NT2/D1 (cell line): ENCODE measurements around the gene TMEM203.

Source experiments
- SUZ12 ChIP-seq: IDR thresholded peaks from 2 replicates; pipeline ENCODE4 v1.6.1; 2011; ENCODE audit not compliant: insufficient read length, insufficient read depth; ENCODE audit errors: extremely low read depth
- YY1 ChIP-seq: IDR thresholded peaks from 2 replicates; pipeline ENCODE4 v1.6.1; 2011; ENCODE audit not compliant: insufficient read length, insufficient read depth
- ZNF274 ChIP-seq: IDR thresholded peaks from 2 replicates; pipeline ENCODE4 v1.6.1; 2011; ENCODE audit warnings: mild to moderate bottlenecking, low read depth, low read length

GRCh38 chr9:137199411-137200121, 5.9 kb downstream of the TMEM203 start:
- TF ChIP-seq YY1 (no peak), SUZ12 (no peak), ZNF274 (no peak)
